WTC11 (cell line): ENCODE results near the gene UNC5A.

Experiments used
- CBFB ChIP-seq: sonication (generic); formaldehyde crosslinking; IDR thresholded peaks from 2 replicates; pipeline ENCODE4 v1.8.1; 2022; ENCODE audit warnings: mild to moderate bottlenecking, low read depth, missing genetic modification reagents
- CREM ChIP-seq: sonication (generic); formaldehyde crosslinking; IDR thresholded peaks from 2 replicates; pipeline ENCODE4 v1.8.1; 2022; ENCODE audit warnings: mild to moderate bottlenecking, missing genetic modification reagents, moderate library complexity
- FOXP1 ChIP-seq: sonication (generic); formaldehyde crosslinking; IDR thresholded peaks from 2 replicates; pipeline ENCODE4 v1.8.0; 2022; ENCODE audit warnings: missing genetic modification reagents, mild to moderate bottlenecking, moderate library complexity, borderline replicate concordance
- GTF2I ChIP-seq: fragments of 250-450 bp; sonication (Bioruptor Pico); conservative IDR thresholded peaks from 2 replicates; pipeline ENCODE4 v1.4.0; 2021; ENCODE audit warnings: mild to moderate bottlenecking
- MYBL2 ChIP-seq: sonication (generic); formaldehyde crosslinking; IDR thresholded peaks from 2 replicates; pipeline ENCODE4 v1.8.1; 2023; ENCODE audit warnings: mild to moderate bottlenecking, moderate library complexity, missing genetic modification reagents
- RELA ChIP-seq: sonication (generic); formaldehyde crosslinking; IDR thresholded peaks from 2 replicates; pipeline ENCODE4 v1.8.1; 2022; ENCODE audit warnings: missing genetic modification reagents, mild to moderate bottlenecking, borderline replicate concordance
- TEAD4 ChIP-seq: sonication (generic); formaldehyde crosslinking; IDR thresholded peaks from 2 replicates; pipeline ENCODE4 v1.8.0; 2022; ENCODE audit warnings: mild to moderate bottlenecking, missing genetic modification reagents
- ZNF121 ChIP-seq: sonication (generic); formaldehyde crosslinking; IDR thresholded peaks from 2 replicates; pipeline ENCODE4 v1.8.0; 2023; ENCODE audit warnings: missing genetic modification reagents
- TF ChIP-seq, protein P1 (sequence below): fragments of 200-600 bp; IDR thresholded peaks from 2 replicates; pipeline ENCODE4 v1.8.0; 2022; ENCODE audit warnings: antibody characterized with exemption
- TF ChIP-seq, protein P2 (sequence below): sonication (generic); formaldehyde crosslinking; IDR thresholded peaks from 2 replicates; pipeline ENCODE4 v1.8.1; 2023; ENCODE audit warnings: mild to moderate bottlenecking, missing genetic modification reagents, moderate library complexity
- TF ChIP-seq, protein P3 (sequence below): sonication (generic); formaldehyde crosslinking; IDR thresholded peaks from 2 replicates; pipeline ENCODE4 v1.8.0; 2022; ENCODE audit warnings: missing genetic modification reagents
- TF ChIP-seq, protein P4 (sequence below): sonication (generic); formaldehyde crosslinking; IDR thresholded peaks from 2 replicates; pipeline ENCODE4 v1.8.1; 2022; ENCODE audit warnings: mild to moderate bottlenecking, moderate library complexity, missing genetic modification reagents
- TF ChIP-seq, protein P5 (sequence below): sonication (generic); formaldehyde crosslinking; IDR thresholded peaks from 2 replicates; pipeline ENCODE4 v1.8.0; 2022; ENCODE audit warnings: mild to moderate bottlenecking, missing genetic modification reagents

DNA sequence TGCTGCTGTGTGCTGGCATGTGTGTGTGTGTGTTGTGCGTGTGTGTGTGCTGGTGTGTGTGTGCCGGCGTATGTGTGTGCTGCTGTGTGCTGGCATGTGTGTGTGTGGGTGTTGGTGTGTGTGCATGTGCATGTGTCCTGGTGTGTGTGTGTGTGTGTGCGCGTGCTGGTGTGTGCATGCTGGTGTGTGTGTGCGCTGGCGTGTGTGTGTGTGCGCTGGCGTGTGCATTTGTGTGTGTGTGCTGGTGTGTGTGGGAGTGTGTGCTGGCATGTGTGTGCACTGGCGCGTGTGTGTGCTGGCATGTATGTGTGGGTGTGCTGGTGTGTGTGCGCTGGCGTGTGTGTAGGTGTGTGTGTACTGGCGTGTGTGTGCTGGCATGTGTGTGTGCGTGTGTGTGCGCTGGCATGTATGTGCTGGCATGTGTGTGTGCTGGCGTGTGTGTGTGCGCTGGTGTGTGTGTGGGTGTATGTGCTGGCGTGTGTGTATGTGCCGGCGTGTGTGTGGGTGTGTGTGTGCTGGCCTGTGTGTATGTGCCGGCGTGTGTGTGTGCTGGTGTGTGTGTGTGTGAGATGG, 20.1 kb downstream of the UNC5A start:
- TF ChIP-seq, protein P1, sequence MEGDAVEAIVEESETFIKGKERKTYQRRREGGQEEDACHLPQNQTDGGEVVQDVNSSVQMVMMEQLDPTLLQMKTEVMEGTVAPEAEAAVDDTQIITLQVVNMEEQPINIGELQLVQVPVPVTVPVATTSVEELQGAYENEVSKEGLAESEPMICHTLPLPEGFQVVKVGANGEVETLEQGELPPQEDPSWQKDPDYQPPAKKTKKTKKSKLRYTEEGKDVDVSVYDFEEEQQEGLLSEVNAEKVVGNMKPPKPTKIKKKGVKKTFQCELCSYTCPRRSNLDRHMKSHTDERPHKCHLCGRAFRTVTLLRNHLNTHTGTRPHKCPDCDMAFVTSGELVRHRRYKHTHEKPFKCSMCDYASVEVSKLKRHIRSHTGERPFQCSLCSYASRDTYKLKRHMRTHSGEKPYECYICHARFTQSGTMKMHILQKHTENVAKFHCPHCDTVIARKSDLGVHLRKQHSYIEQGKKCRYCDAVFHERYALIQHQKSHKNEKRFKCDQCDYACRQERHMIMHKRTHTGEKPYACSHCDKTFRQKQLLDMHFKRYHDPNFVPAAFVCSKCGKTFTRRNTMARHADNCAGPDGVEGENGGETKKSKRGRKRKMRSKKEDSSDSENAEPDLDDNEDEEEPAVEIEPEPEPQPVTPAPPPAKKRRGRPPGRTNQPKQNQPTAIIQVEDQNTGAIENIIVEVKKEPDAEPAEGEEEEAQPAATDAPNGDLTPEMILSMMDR, result no peak
- TF ChIP-seq RELA (CRISPR knock-in tag) (no peak), TEAD4 (CRISPR knock-in tag) (no peak), ZNF121 (no peak), GTF2I (CRISPR knock-in tag) (no peak), CREM (no peak), FOXP1 (CRISPR knock-in tag) (no peak), CBFB (no peak), MYBL2 (CRISPR knock-in tag) (no peak)
- TF ChIP-seq, protein P2, sequence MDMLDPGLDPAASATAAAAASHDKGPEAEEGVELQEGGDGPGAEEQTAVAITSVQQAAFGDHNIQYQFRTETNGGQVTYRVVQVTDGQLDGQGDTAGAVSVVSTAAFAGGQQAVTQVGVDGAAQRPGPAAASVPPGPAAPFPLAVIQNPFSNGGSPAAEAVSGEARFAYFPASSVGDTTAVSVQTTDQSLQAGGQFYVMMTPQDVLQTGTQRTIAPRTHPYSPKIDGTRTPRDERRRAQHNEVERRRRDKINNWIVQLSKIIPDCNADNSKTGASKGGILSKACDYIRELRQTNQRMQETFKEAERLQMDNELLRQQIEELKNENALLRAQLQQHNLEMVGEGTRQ, result no peak
- TF ChIP-seq, protein P3, sequence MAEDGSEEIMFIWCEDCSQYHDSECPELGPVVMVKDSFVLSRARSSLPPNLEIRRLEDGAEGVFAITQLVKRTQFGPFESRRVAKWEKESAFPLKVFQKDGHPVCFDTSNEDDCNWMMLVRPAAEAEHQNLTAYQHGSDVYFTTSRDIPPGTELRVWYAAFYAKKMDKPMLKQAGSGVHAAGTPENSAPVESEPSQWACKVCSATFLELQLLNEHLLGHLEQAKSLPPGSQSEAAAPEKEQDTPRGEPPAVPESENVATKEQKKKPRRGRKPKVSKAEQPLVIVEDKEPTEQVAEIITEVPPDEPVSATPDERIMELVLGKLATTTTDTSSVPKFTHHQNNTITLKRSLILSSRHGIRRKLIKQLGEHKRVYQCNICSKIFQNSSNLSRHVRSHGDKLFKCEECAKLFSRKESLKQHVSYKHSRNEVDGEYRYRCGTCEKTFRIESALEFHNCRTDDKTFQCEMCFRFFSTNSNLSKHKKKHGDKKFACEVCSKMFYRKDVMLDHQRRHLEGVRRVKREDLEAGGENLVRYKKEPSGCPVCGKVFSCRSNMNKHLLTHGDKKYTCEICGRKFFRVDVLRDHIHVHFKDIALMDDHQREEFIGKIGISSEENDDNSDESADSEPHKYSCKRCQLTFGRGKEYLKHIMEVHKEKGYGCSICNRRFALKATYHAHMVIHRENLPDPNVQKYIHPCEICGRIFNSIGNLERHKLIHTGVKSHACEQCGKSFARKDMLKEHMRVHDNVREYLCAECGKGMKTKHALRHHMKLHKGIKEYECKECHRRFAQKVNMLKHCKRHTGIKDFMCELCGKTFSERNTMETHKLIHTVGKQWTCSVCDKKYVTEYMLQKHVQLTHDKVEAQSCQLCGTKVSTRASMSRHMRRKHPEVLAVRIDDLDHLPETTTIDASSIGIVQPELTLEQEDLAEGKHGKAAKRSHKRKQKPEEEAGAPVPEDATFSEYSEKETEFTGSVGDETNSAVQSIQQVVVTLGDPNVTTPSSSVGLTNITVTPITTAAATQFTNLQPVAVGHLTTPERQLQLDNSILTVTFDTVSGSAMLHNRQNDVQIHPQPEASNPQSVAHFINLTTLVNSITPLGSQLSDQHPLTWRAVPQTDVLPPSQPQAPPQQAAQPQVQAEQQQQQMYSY (CRISPR knock-in tag), result no peak
- TF ChIP-seq, protein P4, sequence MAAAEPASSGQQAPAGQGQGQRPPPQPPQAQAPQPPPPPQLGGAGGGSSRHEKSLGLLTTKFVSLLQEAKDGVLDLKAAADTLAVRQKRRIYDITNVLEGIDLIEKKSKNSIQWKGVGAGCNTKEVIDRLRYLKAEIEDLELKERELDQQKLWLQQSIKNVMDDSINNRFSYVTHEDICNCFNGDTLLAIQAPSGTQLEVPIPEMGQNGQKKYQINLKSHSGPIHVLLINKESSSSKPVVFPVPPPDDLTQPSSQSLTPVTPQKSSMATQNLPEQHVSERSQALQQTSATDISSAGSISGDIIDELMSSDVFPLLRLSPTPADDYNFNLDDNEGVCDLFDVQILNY (CRISPR knock-in tag), result no peak
- TF ChIP-seq, protein P5, sequence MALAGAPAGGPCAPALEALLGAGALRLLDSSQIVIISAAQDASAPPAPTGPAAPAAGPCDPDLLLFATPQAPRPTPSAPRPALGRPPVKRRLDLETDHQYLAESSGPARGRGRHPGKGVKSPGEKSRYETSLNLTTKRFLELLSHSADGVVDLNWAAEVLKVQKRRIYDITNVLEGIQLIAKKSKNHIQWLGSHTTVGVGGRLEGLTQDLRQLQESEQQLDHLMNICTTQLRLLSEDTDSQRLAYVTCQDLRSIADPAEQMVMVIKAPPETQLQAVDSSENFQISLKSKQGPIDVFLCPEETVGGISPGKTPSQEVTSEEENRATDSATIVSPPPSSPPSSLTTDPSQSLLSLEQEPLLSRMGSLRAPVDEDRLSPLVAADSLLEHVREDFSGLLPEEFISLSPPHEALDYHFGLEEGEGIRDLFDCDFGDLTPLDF (CRISPR knock-in tag), result no peak
